ENCODE data around the gene ATP2A1.
A peak's percentile ranks its signal among the peaks of the same experiment; 100 is the strongest.

Gene ATP2A1

GRCh38 chr16:28902909-28903308, 24.6 kb downstream of the ATP2A1 start:
- H3K9ac ChIP-seq (ENCODE audit: low read depth, low read length): no peak overlapping the region
- no peak for TF ChIP-seq CTCF (IDR thresholded peaks at IDR 0.05; ENCODE audit: borderline replicate concordance, extremely low read depth, low read length, poor library complexity, severe bottlenecking)
- no peak for TF ChIP-seq EZH2 (IDR thresholded peaks at IDR 0.05; ENCODE audit: borderline replicate concordance, low read depth, low read length, severe bottlenecking)
- no peak overlapping the region for H3K27ac ChIP-seq (ENCODE audit: low read length)

GRCh38 chr16:28903344-28904042, 25.2 kb downstream of the ATP2A1 start:
- no peaks in the 10 kb centered on the region for H4K20me1 ChIP-seq (ENCODE audit: insufficient read depth, low read length)

More at GRCh38 chr16:28902909-28903308, 24.6 kb downstream of the ATP2A1 start:
- peaks cover 18% of the 10 kb centered on the region for H3K36me3 ChIP-seq (ENCODE audit: insufficient read depth, low read length)
- DNase-seq (peak; percentile 15), ATAC-seq (ENCODE audit: insufficient read depth, low read depth) (peak; percentile 27; the same call in 1 of the 3 replicates)
- no peaks in the 10 kb centered on the region for H4K20me1 ChIP-seq (ENCODE audit: insufficient read depth, low read length)
- no peak overlapping the region for H2AFZ ChIP-seq (ENCODE audit: low read depth, low read length)
- H3K27me3 ChIP-seq (ENCODE audit: insufficient read depth, low read length, poor library complexity): no peaks in the 10 kb centered on the region
- peaks cover 4% of the 10 kb centered on the region for H3K4me1 ChIP-seq (ENCODE audit: insufficient read depth, low read length)
- no peaks in the 10 kb centered on the region for H3K79me2 ChIP-seq (ENCODE audit: insufficient read depth, low read length)
- no peak overlapping the region for H3K4me3 ChIP-seq (ENCODE audit: low read depth in 1 of 2, low read length in 2 of 2)
- H3K9me3 ChIP-seq (ENCODE audit: insufficient read depth, low read length, severe bottlenecking): no peaks in the 10 kb centered on the region
- H3K4me2 ChIP-seq (ENCODE audit: insufficient read depth, low read length): no peak overlapping the region

GRCh38 chr16:28904363-28904762, 26.1 kb downstream of the ATP2A1 start:
- H2AFZ ChIP-seq (ENCODE audit: low read depth, low read length): no peak overlapping the region
- H3K4me1 ChIP-seq (ENCODE audit: insufficient read depth, low read length): peaks cover 4% of the 10 kb centered on the region
- H3K27me3 ChIP-seq (ENCODE audit: insufficient read depth, low read length, poor library complexity): no peaks in the 10 kb centered on the region
- H3K4me3 ChIP-seq (ENCODE audit: low read depth in 1 of 2, low read length in 2 of 2): no peak overlapping the region
- ATAC-seq (ENCODE audit: insufficient read depth, low read depth) (no peak), DNase-seq (no peak)
- no peaks in the 10 kb centered on the region for H3K9me3 ChIP-seq (ENCODE audit: insufficient read depth, low read length, severe bottlenecking)
- H3K9ac ChIP-seq (ENCODE audit: low read depth, low read length): no peak overlapping the region
- H3K79me2 ChIP-seq (ENCODE audit: insufficient read depth, low read length): no peaks in the 10 kb centered on the region
- no peak overlapping the region for H3K27ac ChIP-seq (ENCODE audit: low read length)
- no peaks in the 10 kb centered on the region for H4K20me1 ChIP-seq (ENCODE audit: insufficient read depth, low read length)
- no peak for TF ChIP-seq EZH2 (IDR thresholded peaks at IDR 0.05; ENCODE audit: borderline replicate concordance, low read depth, low read length, severe bottlenecking)
- TF ChIP-seq CTCF (IDR thresholded peaks at IDR 0.05; ENCODE audit: borderline replicate concordance, extremely low read depth, low read length, poor library complexity, severe bottlenecking): no peak
- H3K4me2 ChIP-seq (ENCODE audit: insufficient read depth, low read length): no peak overlapping the region
- H3K36me3 ChIP-seq (ENCODE audit: insufficient read depth, low read length): peaks cover 25% of the 10 kb centered on the region

More at GRCh38 chr16:28903344-28904042, 25.2 kb downstream of the ATP2A1 start:
- Histone ChIP-seq H3K36me3 (ENCODE audit: insufficient read depth, low read length) (peaks cover 23% of the 10 kb centered on the region), H3K4me1 (ENCODE audit: insufficient read depth, low read length) (peaks cover 4% of the 10 kb centered on the region), H3K27me3 (ENCODE audit: insufficient read depth, low read length, poor library complexity) (no peaks in the 10 kb centered on the region), H3K4me3 (ENCODE audit: low read depth in 1 of 2, low read length in 2 of 2) (no peak overlapping the region), H2AFZ (ENCODE audit: low read depth, low read length) (no peak overlapping the region), H3K79me2 (ENCODE audit: insufficient read depth, low read length) (no peaks in the 10 kb centered on the region), H3K9me3 (ENCODE audit: insufficient read depth, low read length, severe bottlenecking) (no peaks in the 10 kb centered on the region), H3K4me2 (ENCODE audit: insufficient read depth, low read length) (no peak overlapping the region), H3K27ac (ENCODE audit: low read length) (no peak overlapping the region), H3K9ac (ENCODE audit: low read depth, low read length) (no peak overlapping the region)
- no peak for TF ChIP-seq CTCF (IDR thresholded peaks at IDR 0.05; ENCODE audit: borderline replicate concordance, extremely low read depth, low read length, poor library complexity, severe bottlenecking)
- no peak for TF ChIP-seq EZH2 (IDR thresholded peaks at IDR 0.05; ENCODE audit: borderline replicate concordance, low read depth, low read length, severe bottlenecking)
- DNase-seq (no peak), ATAC-seq (ENCODE audit: insufficient read depth, low read depth) (no peak)
